ENCODE data around the gene RNPS1.

DNA sequence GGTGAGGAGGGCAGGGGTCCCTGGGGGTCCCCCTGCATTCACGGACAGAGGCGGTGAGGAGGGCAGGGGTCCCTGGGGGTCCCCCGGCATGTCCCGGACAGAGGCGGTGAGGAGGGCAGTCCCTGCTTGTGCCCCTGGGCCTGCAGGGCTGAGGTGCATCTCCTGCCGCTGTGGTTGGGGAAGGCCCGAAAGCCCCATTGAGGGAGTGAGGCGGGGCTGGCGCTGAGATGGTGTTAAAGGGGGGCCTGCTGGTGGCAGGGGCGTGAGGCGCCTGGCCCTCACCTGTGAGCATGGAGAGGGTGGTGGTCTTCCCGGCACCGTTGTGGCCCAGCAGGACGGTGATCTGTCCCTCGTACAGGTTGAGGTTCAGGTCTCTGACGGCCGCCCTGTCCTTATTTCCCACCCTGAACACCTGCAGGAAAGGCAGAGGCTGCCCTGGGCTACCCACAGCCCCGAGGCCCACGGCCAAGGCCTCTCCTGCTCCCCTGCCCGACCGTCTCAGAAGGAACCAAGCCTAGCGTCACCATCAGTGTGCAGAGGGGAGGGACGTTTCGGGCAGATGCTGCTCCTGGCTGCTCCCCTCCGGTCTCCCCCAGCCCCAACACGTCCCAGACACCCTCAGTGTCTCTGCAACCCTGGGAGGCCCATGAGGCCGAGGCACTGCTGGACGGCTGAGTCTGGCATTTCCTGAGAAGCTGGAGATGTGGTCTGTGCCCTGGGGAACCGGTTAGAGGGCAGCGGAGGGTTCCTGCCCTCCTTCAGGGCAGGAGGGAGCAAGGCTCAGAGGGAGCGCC lies 31.4 kb upstream of the RNPS1 start:
- no peak for TF ChIP-seq SP1 (IDR thresholded peaks at IDR 0.05)
- no peak for TF ChIP-seq SUZ12 (IDR thresholded peaks at IDR 0.05)

Measured in HEK293T (cell line).